CD14-positive monocyte (primary cell): ENCODE measurements around the gene RIC8A. TPM values are rescaled to one million over a fixed set of nuclear protein-coding genes. Genes with fewer than 3 reads are reported as not detected.

ENCODE experiments used
- DNase-seq, 3 donors: peaks; one replicate each; pipeline ENCODE4 v3.0.0-alpha.2; 2011 to 2022
- H2AFZ ChIP-seq: 2 replicates; pipeline ENCODE4 v1.6.0; 2012; ENCODE audit warnings: mild to moderate bottlenecking, low read depth, low read length, inconsistent platforms; ENCODE audit not compliant: insufficient read depth, poor library complexity, severe bottlenecking
- H3K27ac ChIP-seq, 2 donors: 1 replicate in 1 of 2; 2 replicates in 1 of 2; pipeline ENCODE4 v1.5.1; 2012 to 2013; ENCODE audit warnings: low read length in 2 of 2, control low read depth in 1 of 2, inconsistent platforms in 1 of 2, low read depth in 1 of 2, mild to moderate bottlenecking in 1 of 2
- H3K27me3 ChIP-seq, 2 donors: one replicate each; pipeline versions ENCODE4 v1.6.0 to v1.6.1; 2011 to 2013; ENCODE audit warnings: low read length in 2 of 2; ENCODE audit not compliant: control insufficient read depth in 2 of 2, insufficient read depth in 2 of 2
- H3K36me3 ChIP-seq, 2 donors: replicated peaks in 1 of 2; 1 replicate in 1 of 2; 2 replicates in 1 of 2; pipeline versions ENCODE4 v1.5.1 to v1.6.1; 2012 to 2013; ENCODE audit warnings: low read length in 2 of 2, control low read depth in 1 of 2, inconsistent platforms in 1 of 2, mild to moderate bottlenecking in 1 of 2; ENCODE audit not compliant: insufficient read depth in 2 of 2, control insufficient read depth in 1 of 2
- H3K4me1 ChIP-seq, 2 donors: 1 replicate in 1 of 2; 2 replicates in 1 of 2; pipeline versions ENCODE4 v1.5.1 to v1.6.1; 2012 to 2013; ENCODE audit warnings: low read length in 2 of 2, control low read depth in 1 of 2, inconsistent platforms in 1 of 2, mild to moderate bottlenecking in 1 of 2, moderate library complexity in 1 of 2; ENCODE audit not compliant: insufficient read depth in 2 of 2, control insufficient read depth in 1 of 2
- H3K4me2 ChIP-seq: replicated peaks from 2 replicates; pipeline ENCODE3; 2012; ENCODE audit warnings: low read length, moderate library complexity, mild to moderate bottlenecking; ENCODE audit not compliant: poor library complexity, severe bottlenecking; ENCODE audit errors: extremely low read depth
- H3K4me3 ChIP-seq, 3 experiments: fragments of 200-600 bp in 1 of 3; sonication (generic) in 1 of 3; replicated peaks in 1 of 3; 1 replicate in 2 of 3; 2 replicates in 1 of 3; pipeline ENCODE4 v1.5.1; 2011 to 2013; ENCODE audit warnings: low read length in 3 of 3, mild to moderate bottlenecking in 3 of 3, control low read depth in 2 of 3, low read depth in 2 of 3, inconsistent platforms in 1 of 3, moderate library complexity in 1 of 3
- H3K79me2 ChIP-seq: 2 replicates; pipeline ENCODE4 v1.6.0; 2012; ENCODE audit warnings: mild to moderate bottlenecking, control low read depth, inconsistent platforms, low read length, moderate library complexity; ENCODE audit not compliant: insufficient read depth
- H3K9ac ChIP-seq: 2 replicates; pipeline ENCODE4 v1.6.0; 2017; ENCODE audit warnings: low read length, mild to moderate bottlenecking; ENCODE audit not compliant: insufficient read depth, poor library complexity, severe bottlenecking
- H3K9me3 ChIP-seq, 2 donors: replicated peaks in 1 of 2; 1 replicate in 1 of 2; 2 replicates in 1 of 2; pipeline versions ENCODE4 v1.5.1 to v1.6.1; 2012 to 2013; ENCODE audit warnings: low read length in 2 of 2, control low read depth in 1 of 2; ENCODE audit not compliant: control insufficient read depth in 1 of 2, insufficient read depth in 1 of 2
- H4K20me1 ChIP-seq: 2 replicates; pipeline ENCODE4 v1.6.0; 2012; ENCODE audit warnings: mild to moderate bottlenecking, low read length, control low read depth, moderate library complexity; ENCODE audit not compliant: insufficient read depth
- H3K27ac Mint-ChIP-seq, 7 donors: one replicate each; pipeline ENCODE4 v1.8.0; 2020; ENCODE audit warnings: mild to moderate bottlenecking in 7 of 7, mixed read lengths in 7 of 7, moderate library complexity in 6 of 7, inconsistent platforms in 2 of 7
- H3K27me3 Mint-ChIP-seq, 3 donors: one replicate each; pipeline ENCODE4 v1.8.0; 2021 to 2022; ENCODE audit warnings: low read depth in 3 of 3, mild to moderate bottlenecking in 3 of 3, mixed read lengths in 3 of 3, moderate library complexity in 3 of 3, inconsistent platforms in 1 of 3
- H3K36me3 Mint-ChIP-seq, 2 donors: one replicate each; pipeline ENCODE4 v1.8.0; 2020; ENCODE audit warnings: mixed read lengths in 2 of 2, inconsistent platforms in 1 of 2, mild to moderate bottlenecking in 1 of 2
- H3K4me1 Mint-ChIP-seq: one replicate; pipeline ENCODE4 v1.8.0; 2020; ENCODE audit warnings: mild to moderate bottlenecking, mixed read lengths
- H3K4me3 Mint-ChIP-seq, 2 donors: one replicate each; pipeline ENCODE4 v1.8.0; 2020; ENCODE audit warnings: mild to moderate bottlenecking in 2 of 2, mixed read lengths in 2 of 2, moderate library complexity in 1 of 2
- H3K9me3 Mint-ChIP-seq, 7 donors: one replicate each; pipeline ENCODE4 v1.8.0; 2020 to 2022; ENCODE audit warnings: mixed read lengths in 7 of 7, mild to moderate bottlenecking in 6 of 7, moderate library complexity in 6 of 7, inconsistent platforms in 2 of 7
- CTCF ChIP-seq: fragments of 200-600 bp; IDR thresholded peaks from one replicate; pipeline ENCODE4 v1.8.0; 2022; ENCODE audit warnings: antibody characterized with exemption, mild to moderate bottlenecking
- WGBS: methylation state at CpG from one replicate; pipeline ENCODE4 v1.1.5; 2013; ENCODE audit warnings: missing lambda C conversion rate; ENCODE audit not compliant: insufficient coverage; 5-methylcytosine and 5-hydroxymethylcytosine counted together
- intact Hi-C, 2 donors: fragments of 100-400 bp; cut with micrococcal nuclease; formaldehyde crosslinking; loops; one replicate each; pipeline versions ENCODE4 v1.15.0 to v1.15.1; 2023
- polyA plus RNA-seq, 3 donors: library from polyadenylated mRNA; depleted of rRNA in 1 of 3; unstranded in 2 of 3; stranded (reverse) in 1 of 3; fragments of 300-500 nt in 2 of 3; fragments of >200 nt in 1 of 3; fragmentation: Illumina TruSeq in 2 of 3; gene quantifications; 1 replicate in 2 of 3; 2 replicates in 1 of 3; pipeline ENCODE4 v1.2.3, GENCODE V29; 2012 to 2021

Gene RIC8A
- polyA plus RNA-seq, 3 donors, result 51.1 to 79.1 (median 56.5) TPM

- WGBS, result 98% methylated on average over 9 of the region's 9 CpGs
- no peaks in the 10 kb centered on the region for H3K9me3 ChIP-seq
- H3K4me1 Mint-ChIP-seq, result peaks cover 35% of the 10 kb centered on the region
- H3K4me3 ChIP-seq, result peak overlapping the region in 1 of 3 experiments; percentile 98
- no peak for DNase-seq
- no peaks in the 10 kb centered on the region for H3K27me3 ChIP-seq
- peaks cover 29 to 45% of the 10 kb centered on the region in 2 donors for H3K4me1 ChIP-seq
- peak overlapping the region in 3 of 7 donors; percentile 56 to 83 (median 75) for H3K27ac Mint-ChIP-seq
- intact Hi-C loops, result no loop called here
- H3K4me3 Mint-ChIP-seq, result peak overlapping the region in 1 of 2 donors; percentile 98
- peak overlapping the region in 1 of 2 donors; percentile 100 for H3K27ac ChIP-seq
- H3K9me3 Mint-ChIP-seq, result no peaks in the 10 kb centered on the region
- peaks cover 63% of the 10 kb centered on the region for H4K20me1 ChIP-seq
- peaks cover 0 to 6% (median 2%) of the 10 kb centered on the region in 3 donors for H3K27me3 Mint-ChIP-seq
- peaks cover 54 to 66% of the 10 kb centered on the region in 2 donors for H3K36me3 Mint-ChIP-seq
- H3K9ac ChIP-seq, result no peak overlapping the region
- H3K4me2 ChIP-seq, result peak overlapping the region; percentile 86
- no peak for TF ChIP-seq CTCF
- no peak overlapping the region for H2AFZ ChIP-seq
- peaks cover 49% of the 10 kb centered on the region for H3K79me2 ChIP-seq
- peaks cover 58 to 66% of the 10 kb centered on the region in 2 donors for H3K36me3 ChIP-seq
These were observed 2.8 kb downstream of the RIC8A start for GRCh38 chr11:210122-210802.

GRCh38 chr11:210803-211180 is 3.3 kb downstream of the RIC8A start:
- H3K4me1 ChIP-seq, result peaks cover 27 to 39% of the 10 kb centered on the region in 2 donors
- H3K4me2 ChIP-seq, result no peak overlapping the region
- TF ChIP-seq CTCF, result no peak
- H3K4me3 Mint-ChIP-seq, result no peak overlapping the region
- no peak for DNase-seq
- no peak overlapping the region for H3K9ac ChIP-seq
- peaks cover 0 to 6% (median 2%) of the 10 kb centered on the region in 3 donors for H3K27me3 Mint-ChIP-seq
- no peaks in the 10 kb centered on the region for H3K27me3 ChIP-seq
- 93% methylated on average over 5 of the region's 5 CpGs for WGBS
- H3K9me3 ChIP-seq, result no peaks in the 10 kb centered on the region
- H3K36me3 ChIP-seq, result peaks cover 58 to 66% of the 10 kb centered on the region in 2 donors
- peaks cover 34% of the 10 kb centered on the region for H3K4me1 Mint-ChIP-seq
- H3K79me2 ChIP-seq, result peaks cover 44% of the 10 kb centered on the region
- H3K36me3 Mint-ChIP-seq, result peaks cover 51 to 67% of the 10 kb centered on the region in 2 donors
- no peaks in the 10 kb centered on the region for H3K9me3 Mint-ChIP-seq
- no peak overlapping the region for H2AFZ ChIP-seq
- intact Hi-C loops, result no loop called here
- H3K4me3 ChIP-seq, result no peak overlapping the region
- peak overlapping the region in 4 of 7 donors; percentile 7 to 72 (median 54) for H3K27ac Mint-ChIP-seq
- peaks cover 58% of the 10 kb centered on the region for H4K20me1 ChIP-seq
- peak overlapping the region in 1 of 2 donors; percentile 100 for H3K27ac ChIP-seq
